Epithelial cell of esophagus (primary cell): Measurements from ENCODE around the gene OTOP3.

ENCODE experiments used
- DNase-seq: peaks from one replicate; pipeline ENCODE4 v3.0.0; 2010; ENCODE audit warnings: low read depth
- H3K4me3 ChIP-seq: 2 replicates; pipeline ENCODE4 v1.5.1; 2011; ENCODE audit warnings: mild to moderate bottlenecking, low read length, control low read depth
- TF ChIP-seq, protein P1 (sequence below): IDR thresholded peaks from 2 replicates; pipeline ENCODE4 v1.5.1; 2011; ENCODE audit warnings: low read depth, mild to moderate bottlenecking, low read length, control low read depth, inconsistent platforms; ENCODE audit not compliant: insufficient read depth; ENCODE audit errors: missing control alignments

The OTOP3 gene

GRCh38 chr17:74922172-74922571 is 13.5 kb upstream of the OTOP3 start:
- TF ChIP-seq, protein P1, sequence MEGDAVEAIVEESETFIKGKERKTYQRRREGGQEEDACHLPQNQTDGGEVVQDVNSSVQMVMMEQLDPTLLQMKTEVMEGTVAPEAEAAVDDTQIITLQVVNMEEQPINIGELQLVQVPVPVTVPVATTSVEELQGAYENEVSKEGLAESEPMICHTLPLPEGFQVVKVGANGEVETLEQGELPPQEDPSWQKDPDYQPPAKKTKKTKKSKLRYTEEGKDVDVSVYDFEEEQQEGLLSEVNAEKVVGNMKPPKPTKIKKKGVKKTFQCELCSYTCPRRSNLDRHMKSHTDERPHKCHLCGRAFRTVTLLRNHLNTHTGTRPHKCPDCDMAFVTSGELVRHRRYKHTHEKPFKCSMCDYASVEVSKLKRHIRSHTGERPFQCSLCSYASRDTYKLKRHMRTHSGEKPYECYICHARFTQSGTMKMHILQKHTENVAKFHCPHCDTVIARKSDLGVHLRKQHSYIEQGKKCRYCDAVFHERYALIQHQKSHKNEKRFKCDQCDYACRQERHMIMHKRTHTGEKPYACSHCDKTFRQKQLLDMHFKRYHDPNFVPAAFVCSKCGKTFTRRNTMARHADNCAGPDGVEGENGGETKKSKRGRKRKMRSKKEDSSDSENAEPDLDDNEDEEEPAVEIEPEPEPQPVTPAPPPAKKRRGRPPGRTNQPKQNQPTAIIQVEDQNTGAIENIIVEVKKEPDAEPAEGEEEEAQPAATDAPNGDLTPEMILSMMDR, result no peak
- H3K4me3 ChIP-seq, result peak overlapping the region; percentile 62
- no peak for DNase-seq

DNA sequence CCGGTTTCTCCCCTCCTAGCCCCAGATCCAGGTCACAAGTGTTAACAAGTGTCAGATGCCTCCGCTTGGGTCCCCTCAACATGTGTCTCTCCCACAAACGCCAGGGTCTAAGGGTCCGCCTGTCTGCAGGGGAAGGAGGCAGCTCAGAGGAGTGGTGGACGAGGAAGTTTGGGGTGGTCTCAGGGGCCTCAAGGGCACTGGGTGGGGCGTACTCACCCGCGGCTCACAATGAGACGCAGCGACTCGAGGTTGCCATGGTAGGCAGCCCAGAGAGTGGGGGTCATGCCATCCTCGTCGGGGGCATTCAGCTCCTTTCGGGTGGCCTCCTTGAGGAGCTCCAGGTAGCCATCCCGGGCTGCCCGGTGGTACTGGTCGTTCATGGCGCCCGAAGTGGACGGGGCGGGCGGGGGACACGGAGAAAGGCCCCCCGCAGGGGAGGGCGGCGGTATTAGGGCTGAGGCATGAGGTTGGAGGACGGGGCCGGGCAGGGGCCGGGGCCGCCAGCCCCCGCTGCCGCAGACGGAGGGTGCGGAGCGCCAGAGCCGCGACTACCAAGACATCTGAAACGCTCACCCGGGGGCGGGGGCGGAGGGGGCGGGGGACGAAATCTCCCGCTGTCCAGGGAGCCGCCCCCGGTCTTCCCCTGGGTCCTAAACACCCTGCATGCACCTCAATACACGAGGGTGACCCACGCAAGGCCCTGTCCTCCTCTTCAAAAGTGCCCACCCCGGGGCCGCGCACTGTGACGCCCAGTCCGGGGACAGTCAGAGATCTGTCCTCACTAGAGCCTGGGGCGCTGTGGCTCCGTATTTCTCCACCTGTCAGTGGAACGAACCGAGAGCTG is 12.8 kb upstream of the OTOP3 start, which contains the start of gene USH1G:
Gene USH1G (minus strand): TSS at position 562 of the 844 bp plus-strand sequence. CDS start 182 bp downstream, at position 380.
- TF ChIP-seq, protein P1, result no peak
- peak; percentile 33 for DNase-seq
- peak within 1 kb of the TSS; percentile 62 for H3K4me3 ChIP-seq

- peak overlapping the region; percentile 62 for H3K4me3 ChIP-seq
- DNase-seq, result peak; percentile 63
- TF ChIP-seq, protein P1, result peak; percentile 59
Measured at GRCh38 chr17:74923538-74924249, 12.0 kb upstream of the OTOP3 start.

GRCh38 chr17:74924250-74924948 is 11.3 kb upstream of the OTOP3 start, which contains the start of gene OTOP2:
TSS of gene OTOP2 (plus strand) at chr17:74924273. CDS start at chr17:74924633, 360 bp downstream.
- H3K4me3 ChIP-seq, result peak within 1 kb of the TSS; percentile 62
- DNase-seq, result no peak
- TF ChIP-seq, protein P1, result no peak

DNA sequence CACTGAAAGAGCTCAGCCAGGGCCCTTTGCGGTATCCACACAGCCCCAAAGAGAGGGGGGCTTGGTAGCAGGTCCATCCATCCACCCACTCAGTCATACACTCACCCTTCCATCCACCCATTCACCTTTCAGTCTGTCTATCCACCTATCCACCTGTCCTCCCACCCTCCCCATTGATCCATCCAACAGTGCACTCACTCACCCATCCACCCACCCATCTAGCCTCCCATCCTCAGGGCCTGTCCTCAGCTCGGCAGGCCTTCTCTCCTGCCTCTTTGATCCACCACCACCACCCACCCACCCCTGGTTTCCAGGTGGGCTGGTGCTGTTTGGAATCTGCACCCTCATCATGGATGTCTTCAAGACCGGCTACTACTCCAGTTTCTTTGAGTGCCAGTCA is 10.5 kb upstream of the OTOP3 start:
- TF ChIP-seq, protein P1, result no peak
- no peak for DNase-seq
- H3K4me3 ChIP-seq, result no peak overlapping the region

GRCh38 chr17:74928786-74929185 is 6.9 kb upstream of the OTOP3 start:
- DNase-seq, result no peak
- TF ChIP-seq, protein P1, result no peak
- no peak overlapping the region for H3K4me3 ChIP-seq
